ENCODE measurements around the gene KRT6A.
"Not testable (repeated sequence)": the region's sequence is repeated elsewhere in the genome, so short reads cannot be mapped to it uniquely, and the experiment has no call there.

The KRT6A gene

DNA sequence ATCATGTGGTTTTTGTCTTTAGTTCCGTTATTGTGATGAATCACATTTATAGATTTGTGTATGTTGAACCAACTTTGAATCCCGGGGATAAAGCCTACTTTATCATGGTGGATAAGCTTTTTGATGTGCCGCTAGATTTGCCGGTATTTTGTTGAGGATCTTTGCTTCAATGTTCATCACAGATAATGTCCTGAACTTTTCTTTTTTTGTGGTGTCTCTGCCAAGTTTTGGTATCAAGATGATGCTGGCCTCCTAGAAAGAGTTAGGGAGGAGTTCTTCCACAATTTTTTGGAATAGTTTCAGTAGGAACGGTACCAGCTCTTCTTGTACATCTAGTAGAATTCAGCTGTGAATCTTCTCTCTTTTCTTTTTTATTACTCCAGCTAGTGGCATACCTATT, 34.2 kb downstream of the KRT6A start:
- DNase-seq (ENCODE audit: low spot score), result no peak

DNA sequence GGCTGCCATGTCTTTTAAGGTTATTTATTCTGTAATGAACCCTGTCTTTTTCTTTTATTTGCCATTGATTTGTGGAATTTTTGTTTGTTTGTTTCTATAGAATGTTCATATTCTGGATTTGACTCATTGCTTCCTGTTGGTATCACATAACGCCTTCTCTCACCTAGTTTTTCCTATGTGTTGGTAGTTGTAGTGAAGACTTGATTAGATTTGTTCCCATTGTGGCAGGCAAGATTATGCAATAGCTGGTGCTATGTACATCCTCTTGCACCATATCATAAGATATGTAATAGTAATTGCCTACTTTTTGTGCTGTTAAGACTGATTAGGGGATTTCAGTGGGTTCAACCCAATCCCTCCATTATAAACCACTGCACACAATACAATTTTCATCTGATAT, 37.2 kb downstream of the KRT6A start:
- no peak for DNase-seq (ENCODE audit: low spot score)

DNA sequence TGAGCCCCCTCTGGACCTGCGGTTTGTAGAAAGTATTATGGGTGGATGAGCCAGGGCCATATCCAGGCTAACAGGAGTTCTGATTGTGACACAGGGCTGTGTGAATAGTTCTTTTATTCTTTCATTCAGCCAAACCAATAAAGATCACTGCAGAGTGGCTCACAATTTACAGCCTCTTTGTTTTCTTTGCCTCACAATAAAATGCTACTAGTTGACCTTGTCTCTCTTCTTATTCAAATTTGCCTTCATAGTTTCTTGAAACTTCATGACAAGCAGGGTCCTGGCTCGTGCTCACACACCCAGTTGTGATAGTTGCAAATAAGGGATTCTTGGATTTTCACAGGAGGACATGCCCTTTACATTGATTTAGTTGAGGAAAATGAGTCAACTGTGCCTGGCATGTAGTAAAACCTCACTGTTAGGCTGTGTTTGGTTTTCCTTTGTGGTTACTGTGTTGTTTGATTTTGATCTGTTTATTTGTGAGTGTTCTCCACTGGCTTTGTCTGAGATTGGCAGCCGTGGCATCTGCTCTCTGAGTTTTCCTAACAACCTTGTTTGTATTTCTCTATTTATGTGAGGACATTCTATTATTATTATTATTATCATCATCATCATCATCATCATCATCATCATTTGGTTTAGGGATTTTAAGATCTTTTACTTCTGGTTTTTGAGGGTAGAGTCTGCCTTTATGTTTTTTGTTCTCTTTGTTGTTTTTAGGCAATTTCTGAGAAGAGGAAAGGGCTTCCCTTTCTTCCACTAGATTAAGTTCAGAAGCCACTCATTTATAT, 38.5 kb downstream of the KRT6A start:
- no peak for DNase-seq (ENCODE audit: low spot score)

DNA sequence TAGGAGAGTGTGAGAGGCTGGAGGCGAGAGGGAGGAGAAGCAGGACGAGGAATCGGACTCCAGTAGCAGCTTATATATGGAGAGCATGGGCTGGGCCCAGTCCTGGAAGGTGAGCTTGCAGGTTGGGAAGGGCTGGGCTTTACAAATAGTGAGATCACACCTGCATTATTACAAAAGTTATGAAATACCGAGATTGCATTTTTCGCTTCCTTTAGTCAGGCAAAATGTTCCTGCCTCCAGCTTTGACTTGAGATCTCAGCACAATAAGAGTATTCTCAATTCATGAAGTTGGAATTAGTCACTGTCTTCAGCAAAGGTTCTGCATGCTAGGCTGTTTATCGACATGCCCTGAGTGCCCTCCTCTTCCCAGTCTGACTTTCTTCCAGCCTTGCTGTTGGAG, 41.0 kb downstream of the KRT6A start, which contains the start of gene KRT6B:
Gene KRT6B, minus strand, starts transcription at position 46 of the 400 bp plus-strand sequence. CDS start 68 bp downstream, outside the sequence.
- DNase-seq (ENCODE audit: low spot score), result no peak

DNA sequence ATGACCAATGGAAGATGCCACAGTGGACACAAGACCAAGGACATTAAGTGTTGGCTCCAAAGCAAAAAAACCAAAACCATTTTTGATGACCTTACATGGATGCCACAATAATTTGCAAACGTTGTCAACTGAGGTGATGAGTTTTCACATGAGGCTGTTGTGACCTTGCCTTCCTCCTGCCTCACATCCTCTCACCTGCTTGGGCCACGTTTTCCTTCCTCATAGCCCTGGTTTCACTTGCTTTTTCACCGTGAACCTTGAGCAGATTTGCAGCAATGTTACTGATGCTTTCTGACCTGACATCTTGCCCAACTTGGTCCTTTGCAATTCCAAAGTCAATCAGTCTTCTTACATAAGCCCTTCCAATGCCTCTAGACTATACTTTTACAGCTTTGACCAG, 44.8 kb downstream of the KRT6A start:
- DNase-seq (ENCODE audit: low spot score), result no peak

GRCh38 chr12:52447196-52447595, 45.9 kb downstream of the KRT6A start:
- not testable (repeated sequence) for DNase-seq (ENCODE audit: low spot score)

DNA sequence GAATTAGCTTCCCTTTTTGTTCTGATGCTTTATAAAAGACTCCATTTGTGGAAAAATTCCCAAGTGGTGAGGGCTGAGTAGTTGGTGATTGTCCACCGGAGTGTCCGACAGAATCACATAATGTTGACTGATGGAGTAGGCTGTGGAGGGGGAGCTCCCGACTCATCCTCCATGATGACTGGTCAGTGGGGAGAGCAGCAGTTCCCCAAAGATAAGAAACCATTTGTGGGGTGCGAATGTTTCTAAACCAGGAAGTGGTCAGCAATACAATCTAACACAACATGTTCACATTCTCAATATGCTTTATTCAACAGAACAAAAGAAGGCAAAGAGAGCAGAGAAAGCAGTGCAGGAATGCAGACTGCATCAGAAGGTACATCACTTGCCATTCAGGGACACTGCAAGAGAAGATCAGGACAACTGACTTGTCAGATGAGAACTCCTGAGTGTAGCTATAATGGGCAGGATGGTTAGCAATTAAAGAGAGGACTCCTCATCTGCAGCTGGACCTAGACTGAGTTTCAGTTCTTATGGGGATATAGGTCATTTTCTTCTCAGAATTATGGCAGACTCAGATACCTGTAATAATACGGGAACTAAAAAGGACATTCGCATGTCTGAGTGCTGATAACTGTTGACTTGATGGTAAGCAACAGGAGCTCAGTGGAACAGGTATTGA, 46.6 kb downstream of the KRT6A start:
- no peak for DNase-seq (ENCODE audit: low spot score)

GRCh38 chr12:52445876-52446275, 47.2 kb downstream of the KRT6A start:
- DNase-seq (ENCODE audit: low spot score), result no peak

GRCh38 chr12:52444647-52445595, 48.1 kb downstream of the KRT6A start:
- DNase-seq (ENCODE audit: low spot score), result no peak

DNA sequence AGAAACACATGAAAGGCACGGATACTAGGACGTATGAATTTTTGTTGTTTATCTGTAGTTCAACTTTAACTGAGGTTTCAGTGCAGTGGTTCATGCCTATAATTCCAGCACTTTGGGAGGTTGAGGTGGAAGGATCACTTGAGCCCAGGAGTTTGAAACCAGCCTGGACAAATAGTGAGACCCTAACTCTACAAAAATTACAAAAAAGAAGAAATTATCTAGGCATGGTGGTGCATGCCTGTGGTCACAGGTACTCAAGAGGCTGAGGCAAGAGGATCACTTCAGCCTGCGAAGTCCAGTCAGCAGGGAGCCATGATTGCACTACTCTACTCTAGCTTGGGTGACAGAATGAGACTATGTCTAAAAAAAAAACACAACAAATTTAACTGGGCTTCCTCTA, 49.1 kb downstream of the KRT6A start:
- no peak for DNase-seq (ENCODE audit: low spot score)

DNA sequence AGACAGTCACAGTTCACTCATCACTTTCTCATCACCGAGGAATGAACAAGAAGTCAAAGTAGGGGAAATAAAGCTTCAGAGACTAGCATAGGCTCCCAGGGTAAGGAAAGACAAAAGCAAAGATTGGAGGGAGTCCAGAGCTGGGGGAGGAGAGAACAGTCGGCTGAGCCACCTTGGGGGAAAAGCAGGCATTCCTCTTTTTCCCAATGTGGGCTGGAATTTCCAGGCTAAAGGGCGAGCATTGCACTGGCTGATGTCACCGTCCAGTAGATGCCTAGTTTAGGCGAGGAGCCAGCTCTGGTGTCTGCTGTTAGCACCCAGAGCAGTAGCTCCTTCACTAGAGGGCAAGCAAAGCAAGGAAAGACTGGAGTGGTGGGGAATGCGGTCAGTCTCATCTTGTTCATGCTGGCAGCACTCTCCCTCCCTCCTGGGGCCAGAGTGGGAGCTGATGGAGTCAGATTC, 50.4 kb downstream of the KRT6A start:
- DNase-seq (ENCODE audit: low spot score), result peak; percentile 78

- no peak for DNase-seq (ENCODE audit: low spot score)
Measured at GRCh38 chr12:52441320-52441911, 51.6 kb downstream of the KRT6A start.

DNA sequence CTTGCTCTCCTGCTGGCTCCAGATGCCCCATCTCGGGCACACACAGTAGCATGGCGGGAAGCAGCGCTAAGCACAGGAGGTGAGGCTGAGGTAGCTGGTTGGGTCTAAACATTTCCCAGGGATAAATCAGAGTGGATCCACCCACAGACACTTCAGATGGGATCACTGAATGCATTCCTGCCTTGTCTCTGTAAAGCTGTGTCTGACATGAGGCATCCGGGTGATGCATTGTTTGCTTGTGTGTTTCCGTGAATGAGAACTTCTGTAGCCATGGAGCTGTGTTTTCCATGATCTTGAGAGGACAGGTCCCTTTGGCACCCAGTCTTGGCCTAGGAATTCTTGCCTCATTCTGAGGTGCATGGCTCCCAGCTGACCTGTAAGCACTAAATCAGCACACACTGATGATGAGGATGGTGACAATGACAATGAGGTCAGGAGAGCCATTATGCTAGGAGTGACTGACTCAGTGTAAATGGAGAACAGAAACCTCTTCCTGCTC, 52.2 kb downstream of the KRT6A start:
- no peak for DNase-seq (ENCODE audit: low spot score)

DNA sequence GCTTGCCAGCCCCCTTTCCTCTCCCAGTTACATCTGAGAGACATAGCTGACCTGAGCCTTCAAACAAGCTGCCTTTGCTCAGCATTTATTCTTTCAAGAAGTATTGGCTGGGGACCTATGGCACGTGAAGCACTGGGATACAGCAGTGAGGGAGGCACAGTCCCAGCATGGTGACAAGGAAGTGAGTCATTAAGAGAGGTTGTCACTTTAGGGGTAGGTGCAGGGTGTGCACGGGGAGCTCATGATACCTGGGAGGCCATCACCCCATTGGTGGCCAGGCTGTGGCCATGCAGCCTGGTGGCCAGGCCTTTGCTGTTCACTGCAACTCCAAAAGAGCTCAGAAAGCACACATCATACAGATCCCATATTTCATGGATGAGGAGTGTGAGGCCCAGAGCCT, 53.2 kb downstream of the KRT6A start:
- no peak for DNase-seq (ENCODE audit: low spot score)

DNA sequence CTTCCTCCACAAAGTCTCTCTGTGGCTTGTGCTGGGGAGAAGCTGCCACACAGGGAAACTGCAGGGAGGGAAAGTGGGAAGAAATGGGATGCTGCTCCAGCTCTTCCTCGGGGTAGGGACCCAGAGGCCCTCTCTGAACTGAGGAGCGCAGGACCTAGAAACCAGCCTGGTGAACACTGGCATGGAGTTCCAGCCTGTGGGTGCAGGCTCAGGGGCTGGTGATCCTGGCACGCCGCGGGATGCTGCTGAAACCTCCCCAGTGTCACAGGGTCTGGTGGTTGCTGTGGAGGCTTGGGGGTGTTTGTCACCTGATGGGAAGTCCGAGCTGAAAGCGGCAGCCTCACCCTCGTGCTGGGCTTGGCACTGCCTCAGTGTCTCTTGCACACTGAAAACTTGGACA, 53.6 kb downstream of the KRT6A start:
- DNase-seq (ENCODE audit: low spot score), result no peak

DNA sequence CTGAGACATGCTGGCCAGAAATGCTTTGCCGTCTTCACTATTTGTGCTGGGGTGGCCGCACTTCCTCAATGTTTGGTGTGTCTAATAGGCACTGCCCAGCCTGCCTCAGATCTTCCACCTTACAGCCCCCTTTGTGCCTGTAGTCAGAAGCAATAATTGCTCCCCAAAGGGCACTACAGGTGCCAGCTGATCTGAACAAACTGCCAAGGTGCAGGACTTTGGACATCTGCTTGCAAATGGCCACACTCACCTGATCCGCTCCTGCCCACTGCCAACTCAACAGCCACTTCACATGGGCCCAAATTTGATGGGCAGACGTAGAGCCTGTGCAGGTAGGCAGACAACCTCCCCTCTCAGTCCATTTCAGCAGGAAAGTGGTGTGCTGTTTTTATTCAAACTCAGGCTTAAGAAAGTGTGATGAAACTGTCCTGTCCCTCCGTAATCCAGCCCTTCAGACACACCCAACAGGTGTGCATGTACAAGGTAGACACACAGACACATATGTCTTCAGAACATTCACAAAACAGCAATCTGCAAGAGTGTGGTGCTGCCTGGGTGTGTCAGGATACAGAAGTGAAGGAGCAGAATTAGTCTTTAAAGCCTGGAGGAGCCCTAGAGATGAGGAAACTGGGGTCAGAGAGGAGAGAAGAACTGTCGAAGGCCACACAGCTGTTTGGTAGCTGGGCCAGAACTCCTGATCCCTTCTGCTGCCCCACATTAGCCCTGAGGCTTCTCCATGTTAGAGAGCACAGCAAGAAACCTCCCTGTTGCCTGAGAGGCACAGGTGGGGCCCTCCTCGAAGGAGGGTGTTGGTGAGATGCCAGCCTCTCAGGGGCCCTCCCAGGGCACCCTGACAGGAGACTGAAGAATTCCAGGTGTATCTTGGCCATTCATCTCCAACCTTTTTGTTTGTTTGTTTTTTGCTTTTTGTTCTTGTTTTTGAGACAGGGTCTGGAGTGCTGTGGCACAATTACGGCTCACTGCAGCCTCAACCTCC, 54.5 kb downstream of the KRT6A start:
- no peak for DNase-seq (ENCODE audit: low spot score)

DNA sequence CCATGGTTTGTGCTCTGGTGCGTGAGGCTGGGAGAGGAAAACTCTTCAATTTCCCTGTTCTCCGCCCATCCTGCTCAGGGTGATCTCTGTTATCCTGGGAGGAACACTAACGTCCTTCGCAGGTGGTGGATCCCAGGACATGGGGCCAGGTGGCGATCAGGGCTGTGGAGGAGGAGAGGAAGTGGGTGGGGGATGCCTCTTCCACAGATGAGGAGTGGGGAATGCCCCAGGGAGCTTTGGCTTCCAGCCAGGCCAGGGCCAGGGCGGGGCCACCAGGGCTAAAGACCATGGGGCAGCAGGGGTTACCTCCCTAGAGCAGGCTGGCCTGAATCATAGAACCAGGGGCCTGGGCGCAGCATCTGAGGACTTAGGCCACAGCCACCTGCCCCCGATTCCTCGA, 55.5 kb downstream of the KRT6A start:
- no peak for DNase-seq (ENCODE audit: low spot score)
